Ovary (tissue), 3 donors: ENCODE data around the gene SLC6A1.

Experiments
- EP300 ChIP-seq: sonication (generic); formaldehyde crosslinking; IDR thresholded peaks from one replicate; pipeline ENCODE4 v1.6.1; 2017; ENCODE audit warnings: antibody characterized with exemption
- POLR2A ChIP-seq: fragments of 450-650 bp; IDR thresholded peaks from one replicate; pipeline ENCODE4 v1.6.1; 2017; ENCODE audit warnings: antibody characterized with exemption, mild to moderate bottlenecking, moderate library complexity
- TF ChIP-seq, protein P1 (sequence below), 3 donors: fragments of 450-650 bp in 2 of 3; fragments of 200-600 bp in 1 of 3; IDR thresholded peaks; one replicate each; pipeline versions ENCODE4 v1.5.1 to v1.8.0; 2016 to 2022; ENCODE audit warnings: antibody characterized with exemption in 3 of 3, mild to moderate bottlenecking in 1 of 3
- donor health status: DM: no; HTN: no; CAD: no.

GRCh38 chr3:10945683-10946287 lies 46.8 kb upstream of the SLC6A1 start:
- TF ChIP-seq, protein P1, sequence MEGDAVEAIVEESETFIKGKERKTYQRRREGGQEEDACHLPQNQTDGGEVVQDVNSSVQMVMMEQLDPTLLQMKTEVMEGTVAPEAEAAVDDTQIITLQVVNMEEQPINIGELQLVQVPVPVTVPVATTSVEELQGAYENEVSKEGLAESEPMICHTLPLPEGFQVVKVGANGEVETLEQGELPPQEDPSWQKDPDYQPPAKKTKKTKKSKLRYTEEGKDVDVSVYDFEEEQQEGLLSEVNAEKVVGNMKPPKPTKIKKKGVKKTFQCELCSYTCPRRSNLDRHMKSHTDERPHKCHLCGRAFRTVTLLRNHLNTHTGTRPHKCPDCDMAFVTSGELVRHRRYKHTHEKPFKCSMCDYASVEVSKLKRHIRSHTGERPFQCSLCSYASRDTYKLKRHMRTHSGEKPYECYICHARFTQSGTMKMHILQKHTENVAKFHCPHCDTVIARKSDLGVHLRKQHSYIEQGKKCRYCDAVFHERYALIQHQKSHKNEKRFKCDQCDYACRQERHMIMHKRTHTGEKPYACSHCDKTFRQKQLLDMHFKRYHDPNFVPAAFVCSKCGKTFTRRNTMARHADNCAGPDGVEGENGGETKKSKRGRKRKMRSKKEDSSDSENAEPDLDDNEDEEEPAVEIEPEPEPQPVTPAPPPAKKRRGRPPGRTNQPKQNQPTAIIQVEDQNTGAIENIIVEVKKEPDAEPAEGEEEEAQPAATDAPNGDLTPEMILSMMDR (IDR thresholded peaks at IDR 0.05), result peak; percentile 55 to 60 (median 59)
- TF ChIP-seq POLR2A, result no peak
- TF ChIP-seq EP300, result no peak
